Stimulated activated CD8-positive, alpha-beta memory T cell treated with anti-CD3 and anti-CD28 coated beads, Interleukin-7, amount 100 ng/mL, for 48 hours (primary cell): ENCODE measurements around the gene CCNY.
"Not testable (repeated sequence)": the region's sequence is repeated elsewhere in the genome, so short reads cannot be mapped to it uniquely, and the experiment has no call there.

Experiments used
- DNase-seq, 2 donors: peaks; one replicate each; pipeline ENCODE4 v3.0.0-alpha.2; 2020; ENCODE audit warnings: low read depth in 1 of 2; ENCODE audit errors: extremely low read depth in 1 of 2

The CCNY gene

GRCh38 chr10:35353805-35354204 lies 17.5 kb downstream of the CCNY start:
- DNase-seq, result no peak

DNA sequence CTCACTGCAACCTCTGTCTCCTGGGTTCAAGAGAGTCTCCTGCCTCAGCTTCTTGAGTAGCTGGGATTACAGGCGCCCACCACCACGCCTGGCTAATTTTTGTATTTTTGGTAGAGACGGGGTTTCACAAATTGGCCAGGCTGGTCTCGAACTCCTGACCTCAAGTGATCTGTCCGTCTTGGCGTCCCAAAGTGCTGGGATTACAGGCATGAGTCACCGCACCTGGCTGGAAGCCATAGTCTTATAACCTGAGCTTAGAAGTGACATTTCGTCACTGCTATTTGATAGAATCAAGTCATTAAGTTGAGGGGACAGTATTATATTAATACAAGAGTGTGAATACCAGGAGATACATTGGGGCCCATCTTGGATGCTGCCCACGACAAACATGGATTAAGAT lies 17.9 kb downstream of the CCNY start:
- not testable (repeated sequence) for DNase-seq

DNA sequence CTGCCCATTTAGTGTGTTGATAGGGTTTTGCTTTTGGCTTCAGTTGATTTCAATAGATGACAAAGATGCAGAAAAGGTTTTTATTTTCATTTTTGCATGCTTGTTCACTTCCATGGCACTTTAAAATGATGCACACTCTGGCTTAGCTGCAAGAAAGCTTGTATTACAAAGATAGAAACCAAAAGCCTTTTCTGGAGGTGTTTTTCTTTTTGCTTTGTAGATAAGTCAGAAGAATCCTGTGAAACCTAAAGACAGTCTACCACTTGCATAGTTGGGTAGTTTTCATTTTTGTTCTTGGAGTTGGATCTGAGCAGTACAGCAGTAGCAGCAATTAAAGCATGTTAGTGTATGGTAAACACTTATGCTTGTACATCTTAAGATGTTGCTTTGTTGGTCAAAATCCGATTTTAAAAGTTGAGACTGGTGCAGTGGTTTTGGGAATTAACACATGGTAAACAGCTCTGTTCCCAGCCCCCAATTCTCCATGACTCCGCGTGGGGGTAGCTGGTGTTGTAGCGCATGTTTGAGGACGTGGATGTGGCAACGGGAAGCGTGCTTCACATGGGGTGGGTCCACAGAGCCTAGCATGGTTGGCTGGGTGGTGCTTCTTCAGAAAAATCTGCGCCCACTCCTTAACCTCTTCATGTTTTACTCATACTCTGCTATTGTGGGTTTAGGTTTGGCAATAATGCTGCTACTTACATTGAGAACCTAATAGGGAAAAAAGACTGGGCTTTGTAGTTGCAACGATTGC lies 19.8 kb downstream of the CCNY start:
- no peak for DNase-seq

GRCh38 chr10:35356725-35357092 lies 20.4 kb downstream of the CCNY start:
- no peak for DNase-seq

DNA sequence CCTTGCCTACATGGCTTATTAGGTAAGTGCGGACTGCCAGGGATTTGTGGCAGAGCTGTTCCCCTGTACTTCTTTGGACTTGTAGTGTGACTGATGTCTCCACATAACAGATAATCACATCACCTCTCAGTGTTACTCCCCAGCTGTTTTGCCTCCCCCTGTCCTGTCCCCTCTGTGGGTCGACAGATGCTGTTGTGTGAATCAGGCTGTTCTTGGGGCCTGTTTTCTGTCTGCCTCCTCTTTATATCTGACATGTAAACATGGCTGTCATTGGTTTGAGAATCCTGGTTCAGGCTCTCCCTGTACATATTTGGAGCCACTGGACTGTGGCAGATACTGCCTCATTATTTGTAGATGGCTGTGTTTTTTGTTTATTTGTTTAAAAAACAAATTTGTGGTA lies 22.7 kb downstream of the CCNY start:
- DNase-seq, result no peak

- DNase-seq, result no peak
These were observed 23.6 kb downstream of the CCNY start for GRCh38 chr10:35359873-35360272.

GRCh38 chr10:35362701-35363350 lies 26.5 kb downstream of the CCNY start:
- no peak for DNase-seq

GRCh38 chr10:35363587-35363986 lies 27.3 kb downstream of the CCNY start:
- DNase-seq, result no peak

GRCh38 chr10:35364808-35365207 lies 28.5 kb downstream of the CCNY start:
- DNase-seq, result no peak

GRCh38 chr10:35365994-35366393 lies 29.7 kb downstream of the CCNY start:
- no peak for DNase-seq

DNA sequence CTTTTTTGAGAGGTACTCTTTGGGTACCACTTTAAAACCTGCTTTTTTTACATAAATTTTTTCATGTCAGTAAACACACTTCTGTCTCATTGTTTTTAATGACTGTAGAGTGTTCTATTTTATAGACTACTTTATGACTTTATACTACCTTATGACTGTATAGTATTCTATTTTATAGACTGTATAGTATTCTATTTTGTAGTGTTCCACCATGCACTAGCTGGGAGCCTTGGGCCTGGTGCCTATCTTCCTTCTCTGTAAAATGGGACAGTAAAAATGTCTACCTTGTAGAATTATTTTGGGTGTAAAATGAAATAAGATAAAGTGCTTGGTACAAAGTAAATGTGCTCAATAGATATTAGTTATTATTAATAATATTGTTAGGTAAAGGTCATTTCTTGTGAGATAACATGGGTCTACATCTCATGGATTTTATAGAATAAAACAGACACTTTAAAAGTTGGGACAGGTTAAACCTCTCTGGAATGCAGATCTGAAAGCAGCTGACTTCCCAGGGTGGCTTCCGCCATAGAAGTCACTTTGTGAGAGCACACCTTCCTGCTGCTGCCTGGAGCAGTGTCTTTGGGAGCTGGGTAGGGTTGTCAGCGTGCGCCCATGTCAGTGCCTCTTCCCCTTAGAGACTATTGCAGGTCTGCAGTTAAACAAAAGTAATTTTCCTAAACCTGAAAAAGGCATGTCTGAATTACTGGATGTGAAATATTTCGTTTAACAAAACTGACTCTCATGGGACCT lies 31.0 kb downstream of the CCNY start:
- DNase-seq, result no peak

DNA sequence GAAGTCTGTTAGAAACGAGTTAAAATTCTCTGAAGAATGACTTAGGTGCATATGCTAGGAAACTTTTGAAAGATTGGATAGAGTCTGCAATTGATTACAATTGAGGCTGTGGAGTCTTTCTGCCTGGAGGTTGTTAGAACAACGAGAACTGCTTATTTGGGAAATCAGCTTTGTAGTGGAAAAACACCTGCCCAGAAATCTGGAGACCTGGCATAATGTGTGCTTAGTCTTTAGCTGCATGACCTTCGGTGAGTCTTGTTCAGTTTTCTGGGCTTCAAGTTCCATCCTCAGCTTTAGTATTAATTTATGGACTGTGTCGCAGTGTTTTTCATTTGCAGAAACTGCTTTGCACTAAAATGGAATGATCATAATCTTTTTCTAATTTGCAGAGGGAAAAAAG lies 31.7 kb downstream of the CCNY start:
- no peak for DNase-seq

DNA sequence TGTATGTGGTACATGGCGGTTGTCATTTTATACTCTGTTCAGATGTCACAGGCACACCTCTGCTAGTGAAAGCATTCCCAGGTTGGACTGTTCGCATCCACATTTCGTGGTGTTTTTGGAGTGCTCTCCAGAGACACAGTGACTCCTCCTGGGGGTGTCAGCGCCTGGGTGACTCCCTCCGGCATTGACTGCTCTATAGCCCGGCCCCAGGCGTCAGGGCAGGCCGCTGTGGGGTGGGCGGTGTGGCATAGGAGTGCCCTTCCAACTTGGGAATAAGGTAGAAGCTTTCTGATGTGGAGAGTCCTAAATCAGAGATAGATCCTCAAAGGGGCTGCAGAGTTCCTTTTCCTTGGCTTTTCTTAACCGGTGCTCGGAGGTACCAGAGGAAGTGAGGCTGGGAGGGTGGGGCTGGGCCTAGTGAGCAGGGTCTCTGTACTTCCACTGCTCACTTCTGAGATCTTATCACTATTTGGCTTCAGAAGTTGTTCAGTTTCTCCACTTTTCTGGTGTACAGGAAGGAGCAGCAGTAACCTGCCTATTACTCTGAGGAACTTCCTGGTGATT lies 32.3 kb downstream of the CCNY start:
- DNase-seq, result no peak

DNA sequence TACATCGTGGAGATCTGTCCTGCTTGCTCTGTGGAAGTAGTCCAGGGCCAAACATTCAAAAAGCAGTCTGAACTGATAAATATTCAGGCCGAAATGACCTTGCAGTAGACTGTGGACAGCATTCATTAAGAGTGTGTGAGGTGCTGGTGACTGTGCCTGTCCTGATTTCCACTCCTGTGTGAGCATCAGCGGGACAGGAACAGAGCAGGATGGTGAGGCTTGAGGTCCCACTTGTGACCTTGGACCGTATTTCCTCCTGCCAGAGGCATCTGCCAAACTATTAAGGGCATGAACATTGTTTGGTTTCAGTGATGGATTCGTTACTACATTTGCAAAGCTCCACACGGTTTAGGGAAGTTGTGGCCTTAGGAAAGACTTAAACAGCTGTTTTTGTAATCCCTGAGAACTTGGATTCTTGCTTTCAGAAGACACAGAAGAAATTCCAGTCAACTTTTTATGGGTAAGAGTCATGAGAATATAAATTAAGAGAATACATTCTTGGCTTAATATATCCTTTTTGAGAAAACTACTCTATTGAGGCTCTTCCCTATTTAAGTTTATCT lies 32.8 kb downstream of the CCNY start:
- DNase-seq, result no peak

GRCh38 chr10:35371731-35372130 lies 35.4 kb downstream of the CCNY start:
- no peak for DNase-seq

GRCh38 chr10:35372329-35372728 lies 36.0 kb downstream of the CCNY start:
- no peak for DNase-seq

GRCh38 chr10:35375091-35375765 lies 38.9 kb downstream of the CCNY start:
- no peak for DNase-seq

GRCh38 chr10:35377050-35377728 lies 40.9 kb downstream of the CCNY start:
- DNase-seq, result no peak

- DNase-seq, result no peak
These were observed 42.4 kb downstream of the CCNY start for GRCh38 chr10:35378541-35379210.
